Measurements from ENCODE around the gene ACCS.

DNA sequence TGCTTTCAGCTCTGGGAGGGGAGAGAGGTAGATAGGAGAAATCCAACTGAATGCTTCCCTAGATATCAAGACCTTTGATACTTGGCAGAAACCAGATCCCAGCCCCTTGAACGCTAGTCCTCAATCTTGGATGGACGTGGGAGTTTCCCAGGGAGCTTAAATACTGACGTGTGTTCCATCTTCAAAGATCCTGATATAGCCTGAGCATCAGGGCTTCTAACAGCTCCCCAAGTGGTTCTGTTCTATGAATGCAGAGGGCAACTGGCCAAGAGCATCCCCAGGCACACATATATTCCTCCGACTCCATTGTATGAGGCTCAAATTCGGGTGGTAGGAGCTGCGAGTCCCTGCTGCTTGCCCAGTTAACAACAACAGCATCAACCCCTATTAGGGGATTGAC lies 8.7 kb upstream of the ACCS start:
- TF ChIP-seq EZH2 (IDR thresholded peaks at IDR 0.05; ENCODE audit: borderline replicate concordance, low read depth, low read length, severe bottlenecking) = no peak
- TF ChIP-seq, protein P1, sequence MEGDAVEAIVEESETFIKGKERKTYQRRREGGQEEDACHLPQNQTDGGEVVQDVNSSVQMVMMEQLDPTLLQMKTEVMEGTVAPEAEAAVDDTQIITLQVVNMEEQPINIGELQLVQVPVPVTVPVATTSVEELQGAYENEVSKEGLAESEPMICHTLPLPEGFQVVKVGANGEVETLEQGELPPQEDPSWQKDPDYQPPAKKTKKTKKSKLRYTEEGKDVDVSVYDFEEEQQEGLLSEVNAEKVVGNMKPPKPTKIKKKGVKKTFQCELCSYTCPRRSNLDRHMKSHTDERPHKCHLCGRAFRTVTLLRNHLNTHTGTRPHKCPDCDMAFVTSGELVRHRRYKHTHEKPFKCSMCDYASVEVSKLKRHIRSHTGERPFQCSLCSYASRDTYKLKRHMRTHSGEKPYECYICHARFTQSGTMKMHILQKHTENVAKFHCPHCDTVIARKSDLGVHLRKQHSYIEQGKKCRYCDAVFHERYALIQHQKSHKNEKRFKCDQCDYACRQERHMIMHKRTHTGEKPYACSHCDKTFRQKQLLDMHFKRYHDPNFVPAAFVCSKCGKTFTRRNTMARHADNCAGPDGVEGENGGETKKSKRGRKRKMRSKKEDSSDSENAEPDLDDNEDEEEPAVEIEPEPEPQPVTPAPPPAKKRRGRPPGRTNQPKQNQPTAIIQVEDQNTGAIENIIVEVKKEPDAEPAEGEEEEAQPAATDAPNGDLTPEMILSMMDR (IDR thresholded peaks at IDR 0.05; ENCODE audit: extremely low read depth in 1 of 2, insufficient read depth in 1 of 2, low read depth in 1 of 2, low read length in 2 of 2) = no peak
- TF ChIP-seq FOS (IDR thresholded peaks at IDR 0.05; ENCODE audit: borderline replicate concordance, insufficient read depth, low read length) = no peak
